Peyer's patch (tissue), 4 donors: ENCODE measurements around the gene OLFM1.

Experiments
- POLR2A ChIP-seq, 2 donors: fragments of 450-650 bp; IDR thresholded peaks; one replicate each; pipeline ENCODE4 v1.5.1; 2017; ENCODE audit warnings: antibody characterized with exemption in 2 of 2, mild to moderate bottlenecking in 2 of 2, moderate library complexity in 2 of 2
- TF ChIP-seq, protein P1 (sequence below), 6 experiments: fragments of 450-650 bp in 4 of 6; fragments of 200-600 bp in 2 of 6; sonication (generic) in 1 of 6; IDR thresholded peaks; one replicate each; pipeline ENCODE4 v1.5.1; 2017 to 2019; ENCODE audit warnings: antibody characterized with exemption in 6 of 6, mild to moderate bottlenecking in 3 of 6, moderate library complexity in 1 of 6

GRCh38 chr9:135039916-135040645, 47.4 kb upstream of the OLFM1 start:
- TF ChIP-seq, protein P1, sequence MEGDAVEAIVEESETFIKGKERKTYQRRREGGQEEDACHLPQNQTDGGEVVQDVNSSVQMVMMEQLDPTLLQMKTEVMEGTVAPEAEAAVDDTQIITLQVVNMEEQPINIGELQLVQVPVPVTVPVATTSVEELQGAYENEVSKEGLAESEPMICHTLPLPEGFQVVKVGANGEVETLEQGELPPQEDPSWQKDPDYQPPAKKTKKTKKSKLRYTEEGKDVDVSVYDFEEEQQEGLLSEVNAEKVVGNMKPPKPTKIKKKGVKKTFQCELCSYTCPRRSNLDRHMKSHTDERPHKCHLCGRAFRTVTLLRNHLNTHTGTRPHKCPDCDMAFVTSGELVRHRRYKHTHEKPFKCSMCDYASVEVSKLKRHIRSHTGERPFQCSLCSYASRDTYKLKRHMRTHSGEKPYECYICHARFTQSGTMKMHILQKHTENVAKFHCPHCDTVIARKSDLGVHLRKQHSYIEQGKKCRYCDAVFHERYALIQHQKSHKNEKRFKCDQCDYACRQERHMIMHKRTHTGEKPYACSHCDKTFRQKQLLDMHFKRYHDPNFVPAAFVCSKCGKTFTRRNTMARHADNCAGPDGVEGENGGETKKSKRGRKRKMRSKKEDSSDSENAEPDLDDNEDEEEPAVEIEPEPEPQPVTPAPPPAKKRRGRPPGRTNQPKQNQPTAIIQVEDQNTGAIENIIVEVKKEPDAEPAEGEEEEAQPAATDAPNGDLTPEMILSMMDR (IDR thresholded peaks at IDR 0.05): no peak
- TF ChIP-seq POLR2A (IDR thresholded peaks at IDR 0.05): no peak
